ENCODE results near the gene KLF12.

- TF ChIP-seq CTCF (IDR thresholded peaks at IDR 0.05; ENCODE audit: low read length), result no peak
- TF ChIP-seq EZH2 (IDR thresholded peaks at IDR 0.05; ENCODE audit: borderline replicate concordance, low read length), result no peak
These were observed 27.9 kb upstream of the KLF12 start for GRCh38 chr13:74162135-74162534.
